KMS-11 (cell line): ENCODE measurements around the gene CDSN.

ENCODE experiments used
- H2AFZ ChIP-seq: fragments of 200-600 bp; sonication (generic); 2 replicates; pipeline ENCODE4 v1.6.1; 2016; ENCODE audit warnings: antibody characterized with exemption, mixed run types, low read depth
- H3K27ac ChIP-seq: fragments of 200-600 bp; sonication (generic); 2 replicates; pipeline ENCODE4 v1.6.1; 2016; ENCODE audit warnings: mild to moderate bottlenecking, mixed run types
- H3K27me3 ChIP-seq: fragments of 200-600 bp; sonication (generic); 2 replicates; pipeline ENCODE4 v1.6.1; 2017; ENCODE audit warnings: mild to moderate bottlenecking, low read depth, mixed run types, moderate library complexity; ENCODE audit not compliant: insufficient read depth
- H3K36me3 ChIP-seq: fragments of 200-600 bp; sonication (generic); 2 replicates; pipeline ENCODE4 v1.6.1; 2017; ENCODE audit warnings: mild to moderate bottlenecking, mixed run types; ENCODE audit not compliant: insufficient read depth
- H3K4me1 ChIP-seq: fragments of 200-600 bp; sonication (generic); 2 replicates; pipeline ENCODE4 v1.6.1; 2016; ENCODE audit warnings: mild to moderate bottlenecking, low read depth, mixed run types; ENCODE audit not compliant: poor library complexity, severe bottlenecking
- H3K4me2 ChIP-seq: fragments of 200-600 bp; sonication (generic); 2 replicates; pipeline ENCODE4 v1.7.0; 2016; ENCODE audit warnings: mild to moderate bottlenecking, mixed run types
- H3K4me3 ChIP-seq: fragments of 200-600 bp; sonication (generic); IDR thresholded peaks from 2 replicates; pipeline ENCODE4 v1.6.1; 2017; ENCODE audit warnings: low read depth, low read length, mixed read lengths; ENCODE audit not compliant: insufficient read depth
- H3K79me2 ChIP-seq: fragments of 200-600 bp; sonication (generic); 2 replicates; pipeline ENCODE4 v1.6.1; 2016; ENCODE audit warnings: low read depth, mixed run types; ENCODE audit not compliant: insufficient read depth
- H3K9ac ChIP-seq: fragments of 200-600 bp; sonication (generic); 2 replicates; pipeline ENCODE4 v1.6.1; 2016; ENCODE audit warnings: mild to moderate bottlenecking, mixed run types
- H4K20me1 ChIP-seq: fragments of 200-600 bp; sonication (generic); 2 replicates; pipeline ENCODE4 v1.6.1; 2016; ENCODE audit warnings: mild to moderate bottlenecking, mixed run types; ENCODE audit not compliant: insufficient read depth
- TF ChIP-seq, protein P1 (sequence below): fragments of 200-600 bp; sonication (generic); conservative IDR thresholded peaks from 2 replicates; pipeline ENCODE4 v1.6.1; 2017; ENCODE audit warnings: low read depth, mild to moderate bottlenecking, antibody characterized with exemption, low read length, moderate library complexity, mixed read lengths

The CDSN gene

DNA sequence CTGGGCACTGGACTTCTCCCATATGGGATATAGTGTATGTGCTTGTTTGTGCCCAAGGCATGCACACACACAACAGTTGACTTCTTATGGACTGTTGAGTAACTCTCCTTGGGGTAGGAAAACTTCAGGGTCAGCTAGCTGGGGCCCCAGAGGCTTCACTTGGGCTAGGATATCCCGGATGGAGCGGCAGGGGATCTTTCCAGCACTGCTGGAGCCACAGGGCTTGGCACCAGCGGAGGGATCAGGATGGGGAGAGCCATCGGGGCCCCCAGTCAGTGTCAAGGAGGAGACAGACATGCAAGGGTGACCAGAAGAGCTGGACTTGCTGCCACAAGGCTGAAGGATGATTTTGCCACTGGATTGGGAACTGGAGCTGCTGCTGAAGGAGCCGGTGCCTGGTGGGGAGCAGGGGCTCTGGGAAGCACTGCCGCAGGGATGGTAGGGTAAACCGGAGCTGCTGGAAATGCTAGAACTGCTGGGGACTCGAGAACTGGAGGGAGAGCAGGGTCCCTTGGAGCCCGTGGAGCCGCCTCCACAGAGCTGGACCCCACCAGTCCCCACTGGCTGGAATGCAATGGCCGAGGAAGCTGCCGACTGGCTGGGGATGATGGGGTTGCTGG is 4.2 kb downstream of the CDSN start:
- Histone ChIP-seq H3K9ac (no peak overlapping the region), H3K36me3 (no peaks in the 10 kb centered on the region), H3K27ac (no peak overlapping the region), H3K79me2 (no peaks in the 10 kb centered on the region), H3K27me3 (peaks cover 45% of the 10 kb centered on the region; the same call in 1 of the 2 replicates), H3K4me2 (no peak overlapping the region), H3K4me1 (no peaks in the 10 kb centered on the region), H4K20me1 (no peaks in the 10 kb centered on the region), H2AFZ (no peak overlapping the region), H3K4me3 (no peak overlapping the region)
- TF ChIP-seq, protein P1, sequence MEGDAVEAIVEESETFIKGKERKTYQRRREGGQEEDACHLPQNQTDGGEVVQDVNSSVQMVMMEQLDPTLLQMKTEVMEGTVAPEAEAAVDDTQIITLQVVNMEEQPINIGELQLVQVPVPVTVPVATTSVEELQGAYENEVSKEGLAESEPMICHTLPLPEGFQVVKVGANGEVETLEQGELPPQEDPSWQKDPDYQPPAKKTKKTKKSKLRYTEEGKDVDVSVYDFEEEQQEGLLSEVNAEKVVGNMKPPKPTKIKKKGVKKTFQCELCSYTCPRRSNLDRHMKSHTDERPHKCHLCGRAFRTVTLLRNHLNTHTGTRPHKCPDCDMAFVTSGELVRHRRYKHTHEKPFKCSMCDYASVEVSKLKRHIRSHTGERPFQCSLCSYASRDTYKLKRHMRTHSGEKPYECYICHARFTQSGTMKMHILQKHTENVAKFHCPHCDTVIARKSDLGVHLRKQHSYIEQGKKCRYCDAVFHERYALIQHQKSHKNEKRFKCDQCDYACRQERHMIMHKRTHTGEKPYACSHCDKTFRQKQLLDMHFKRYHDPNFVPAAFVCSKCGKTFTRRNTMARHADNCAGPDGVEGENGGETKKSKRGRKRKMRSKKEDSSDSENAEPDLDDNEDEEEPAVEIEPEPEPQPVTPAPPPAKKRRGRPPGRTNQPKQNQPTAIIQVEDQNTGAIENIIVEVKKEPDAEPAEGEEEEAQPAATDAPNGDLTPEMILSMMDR, result no peak

DNA sequence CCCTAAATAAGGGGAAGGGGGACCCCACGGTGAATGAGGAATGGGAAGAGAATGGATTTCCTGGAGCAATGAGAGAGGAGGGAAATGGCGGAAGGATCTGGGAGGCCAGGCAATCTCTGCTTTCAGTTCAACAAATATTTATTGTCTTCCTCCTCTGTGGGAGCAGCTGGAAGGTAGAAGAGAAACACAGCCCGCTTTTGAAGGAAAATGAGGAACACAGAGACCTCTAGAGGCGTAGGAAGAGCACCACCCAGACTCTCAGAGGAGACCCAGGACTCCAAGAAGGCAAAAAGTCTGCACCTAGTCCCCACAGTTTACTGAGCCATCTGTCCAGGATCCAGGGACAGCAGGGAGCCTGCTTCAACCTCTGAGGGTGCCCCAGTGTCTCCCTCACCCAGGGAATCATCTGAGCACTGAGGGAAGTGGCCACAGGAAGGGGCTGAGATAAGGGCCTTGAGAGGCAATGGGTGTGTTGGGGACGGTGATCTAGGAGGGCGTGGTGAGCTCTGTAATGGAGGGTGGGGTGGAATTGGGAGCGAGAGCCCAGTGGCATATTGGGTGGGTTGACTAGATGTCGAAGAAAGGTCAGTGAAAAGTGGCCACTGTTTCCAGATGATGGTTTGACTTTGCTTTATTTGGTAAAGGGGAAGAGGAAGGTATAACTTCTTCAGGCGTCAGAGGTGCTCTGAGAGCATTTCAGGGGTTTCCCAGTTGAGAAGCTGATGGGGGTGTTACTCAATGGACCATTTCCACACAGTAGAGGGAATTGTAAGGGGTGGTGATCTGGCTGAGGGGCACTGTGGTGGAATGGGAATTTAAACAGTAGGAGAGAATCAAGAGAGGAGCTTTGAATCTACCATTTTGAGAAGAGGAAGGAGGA is 5.0 kb downstream of the CDSN start:
- no peak overlapping the region for H3K4me3 ChIP-seq
- H3K27ac ChIP-seq, result no peak overlapping the region
- no peak overlapping the region for H3K9ac ChIP-seq
- TF ChIP-seq, protein P1, result no peak
- peaks cover 50% of the 10 kb centered on the region; the same call in 1 of the 2 replicates for H3K27me3 ChIP-seq
- no peaks in the 10 kb centered on the region for H3K4me1 ChIP-seq
- H4K20me1 ChIP-seq, result no peaks in the 10 kb centered on the region
- no peak overlapping the region for H3K4me2 ChIP-seq
- no peak overlapping the region for H2AFZ ChIP-seq
- H3K36me3 ChIP-seq, result no peaks in the 10 kb centered on the region
- H3K79me2 ChIP-seq, result no peaks in the 10 kb centered on the region

- TF ChIP-seq, protein P1, result no peak
- no peak within 1 kb of the TSS for H2AFZ ChIP-seq
- H3K27ac ChIP-seq, result no peak within 1 kb of the TSS
- no peak within 1 kb of the TSS for H3K4me3 ChIP-seq
- H3K27me3 ChIP-seq, result peaks cover 57% of the 10 kb centered on the region
- H3K9ac ChIP-seq, result no peak within 1 kb of the TSS
- H3K79me2 ChIP-seq, result no peaks in the 10 kb centered on the region
- H3K4me2 ChIP-seq, result no peak within 1 kb of the TSS
- H3K4me1 ChIP-seq, result no peaks in the 10 kb centered on the region
- no peaks in the 10 kb centered on the region for H3K36me3 ChIP-seq
- H4K20me1 ChIP-seq, result no peaks in the 10 kb centered on the region
Measured at GRCh38 chr6:31114541-31114878, 5.7 kb downstream of the CDSN start, which contains the start of gene PSORS1C1. TSS of gene PSORS1C1 (plus strand) at chr6:31114800. CDS start at chr6:31129633, 14,833 bp downstream.

DNA sequence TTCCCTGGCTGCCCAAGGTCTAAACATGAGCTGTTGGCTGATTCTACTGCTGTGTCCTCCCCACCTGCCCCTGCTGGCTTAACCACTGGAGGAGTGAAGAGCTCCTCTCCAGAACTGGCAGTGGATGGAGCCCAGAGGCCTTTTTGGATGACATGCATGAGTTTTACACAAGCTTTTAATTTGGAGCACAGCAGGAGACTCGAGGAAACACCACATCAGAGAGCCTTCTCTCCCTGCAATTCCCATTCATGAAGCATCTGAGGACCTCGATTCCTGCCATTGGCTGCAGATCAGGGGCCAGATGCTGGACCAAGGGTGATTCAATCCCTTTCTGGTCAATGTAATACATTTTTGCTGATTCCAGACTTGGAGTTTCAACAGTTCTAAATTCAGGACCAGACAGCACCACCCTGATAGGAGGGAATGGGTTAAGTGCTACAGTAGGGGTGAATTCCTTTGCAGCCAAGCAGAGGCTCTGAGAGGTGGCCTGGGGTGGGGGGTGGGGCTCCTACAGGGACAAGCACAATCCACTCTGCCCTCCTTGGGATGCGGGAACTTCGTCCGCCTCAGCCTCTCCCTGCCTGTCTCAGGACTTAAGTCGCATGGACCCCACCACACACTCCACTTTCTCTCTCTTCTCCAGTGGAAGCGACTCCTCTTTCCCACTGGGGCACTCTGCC is 6.2 kb downstream of the CDSN start:
- H3K4me2 ChIP-seq, result no peak overlapping the region
- TF ChIP-seq, protein P1, result no peak
- no peak overlapping the region for H3K27ac ChIP-seq
- no peaks in the 10 kb centered on the region for H3K4me1 ChIP-seq
- H3K4me3 ChIP-seq, result no peak overlapping the region
- H4K20me1 ChIP-seq, result no peaks in the 10 kb centered on the region
- H3K79me2 ChIP-seq, result no peaks in the 10 kb centered on the region
- no peak overlapping the region for H3K9ac ChIP-seq
- no peaks in the 10 kb centered on the region for H3K36me3 ChIP-seq
- H3K27me3 ChIP-seq, result peaks cover 53% of the 10 kb centered on the region
- H2AFZ ChIP-seq, result no peak overlapping the region
